HCT116 (cell line): Measurements from ENCODE around the gene MTOR. TPM values are rescaled to one million over a fixed set of nuclear protein-coding genes. Genes with fewer than 3 reads are reported as not detected.

Source experiments
- ATAC-seq: fragments of 200-7000 bp; cut with Tn5 transposase; 2 replicates; pipeline ENCODE4 v1.9.1; 2020; ENCODE audit warnings: mild to moderate bottlenecking, moderate library complexity
- BruUV-seq: library from RNA; stranded (reverse); fragments of 400-500 nt; replicated peaks from 2 replicates; lab custom pipeline; 2021; lab: Mats Ljungman, UMichigan
- CTCF ChIA-PET: fragments of 300-600 bp; sonication (Branson Sonifier 250); formaldehyde crosslinking; loops from one replicate; lab custom pipeline; 2021; ENCODE audit warnings: antibody characterized with exemption; lab: Charles Lee
- POLR2A ChIA-PET: fragments of 300-600, 350-600 bp; sonication (Branson Sonifier 250); formaldehyde crosslinking; loops from one replicate; lab custom pipeline; 2021; ENCODE audit warnings: antibody characterized with exemption; lab: Charles Lee
- RAD21 ChIA-PET, 2 experiments: fragments of 300-600 bp; sonication (Branson Sonifier 250); formaldehyde crosslinking; loops; one replicate each; lab custom pipeline; 2023; ENCODE audit warnings: low total read pairs in 2 of 2; ENCODE audit not compliant: uncharacterized antibody in 2 of 2, unreplicated experiment in 2 of 2, low non-redundant PET in 1 of 2; lab: Charles Lee
- DNase-seq: peaks from one replicate; pipeline ENCODE4 v3.0.0-alpha.2; 2010; ENCODE audit warnings: low read depth, low spot score
- H2AFZ ChIP-seq: fragments of 200-600 bp; shearing (Covaris generic), sonication (generic); 2 replicates; pipeline ENCODE4 v1.6.1; 2017; ENCODE audit warnings: low read depth, mixed run types, mixed read lengths, antibody characterized with exemption, low read length; ENCODE audit not compliant: poor library complexity, severe bottlenecking
- H3K27ac ChIP-seq: 2 replicates; pipeline ENCODE4 v1.5.1; 2012; ENCODE audit warnings: low read depth, low read length
- H3K27me3 ChIP-seq: fragments of 200-600 bp; sonication (generic); 2 replicates; pipeline ENCODE4 v1.6.1; 2016; ENCODE audit warnings: mixed run types, low read length, mixed read lengths; ENCODE audit not compliant: insufficient read depth
- H3K36me3 ChIP-seq, 2 experiments: fragments of 200-500 bp in 1 of 2; fragments of 200-600 bp in 1 of 2; sonication (Bioruptor generic) in 1 of 2; sonication (generic) in 1 of 2; 2 replicates each; pipeline versions ENCODE4 v1.5.1 to v1.6.1; 2014 to 2016; ENCODE audit warnings: low read length in 2 of 2, inconsistent platforms in 1 of 2, mixed read lengths in 1 of 2, mixed run types in 1 of 2; ENCODE audit not compliant: insufficient read depth in 2 of 2, control insufficient read depth in 1 of 2
- H3K4me1 ChIP-seq, 2 experiments: fragments of 200-600 bp in 1 of 2; sonication (generic) in 1 of 2; 2 replicates each; pipeline versions ENCODE4 v1.5.1 to v1.6.1; 2012 to 2017; ENCODE audit warnings: low read length in 2 of 2, inconsistent platforms in 1 of 2, mild to moderate bottlenecking in 1 of 2, mixed read lengths in 1 of 2, mixed run types in 1 of 2, moderate library complexity in 1 of 2; ENCODE audit not compliant: insufficient read depth in 2 of 2, control insufficient read depth in 1 of 2
- H3K4me2 ChIP-seq: fragments of 200-600 bp; sonication (generic); 2 replicates; pipeline ENCODE4 v1.6.1; 2017; ENCODE audit warnings: mixed run types, low read length, mixed read lengths
- H3K4me3 ChIP-seq, 2 experiments: fragments of 200-600 bp in 1 of 2; sonication (generic) in 1 of 2; replicated peaks in 1 of 2; 2 replicates each; pipeline ENCODE4 v1.5.1; 2011 to 2016; ENCODE audit warnings: low read length in 2 of 2, control low read depth in 1 of 2, low read depth in 1 of 2, mild to moderate bottlenecking in 1 of 2, mixed read lengths in 1 of 2, mixed run types in 1 of 2
- H3K79me2 ChIP-seq: fragments of 200-600 bp; sonication (generic); 2 replicates; pipeline ENCODE4 v1.6.1; 2017; ENCODE audit warnings: mild to moderate bottlenecking, mixed run types, low read length, moderate library complexity, mixed read lengths; ENCODE audit not compliant: insufficient read depth
- H3K9ac ChIP-seq: fragments of 200-600 bp; sonication (generic); 2 replicates; pipeline ENCODE4 v1.6.1; 2016; ENCODE audit warnings: low read length, mixed read lengths
- H3K9me2 ChIP-seq: fragments of 200-600 bp; sonication (generic), shearing (Covaris generic); 2 replicates; pipeline ENCODE4 v1.6.1; 2017; ENCODE audit warnings: mixed run types, mild to moderate bottlenecking, moderate library complexity; ENCODE audit not compliant: insufficient read depth
- H3K9me3 ChIP-seq, 2 experiments: fragments of 200-500 bp in 1 of 2; fragments of 200-600 bp in 1 of 2; sonication (Bioruptor generic) in 1 of 2; sonication (generic) in 1 of 2; 2 replicates each; pipeline ENCODE4 v1.6.1; 2014 to 2017; ENCODE audit warnings: low read length in 2 of 2, mixed read lengths in 2 of 2, inconsistent platforms in 1 of 2, low read depth in 1 of 2, mild to moderate bottlenecking in 1 of 2, mixed run types in 1 of 2, moderate library complexity in 1 of 2; ENCODE audit not compliant: control insufficient read depth in 1 of 2, insufficient read depth in 1 of 2
- H4K20me1 ChIP-seq: fragments of 200-600 bp; sonication (generic), shearing (Covaris generic); 2 replicates; pipeline ENCODE4 v1.6.1; 2017; ENCODE audit warnings: mixed run types, mild to moderate bottlenecking, moderate library complexity; ENCODE audit not compliant: insufficient read depth
- CBX3 ChIP-seq: IDR thresholded peaks from 2 replicates; pipeline ENCODE4 v1.6.1; 2012; ENCODE audit warnings: low read depth
- CEBPB ChIP-seq: IDR thresholded peaks from 2 replicates; pipeline ENCODE4 v1.6.1; 2012; ENCODE audit warnings: low read depth
- EGR1 ChIP-seq: IDR thresholded peaks from 2 replicates; pipeline ENCODE4 v1.6.1; 2012; ENCODE audit warnings: low read depth
- ELF1 ChIP-seq: IDR thresholded peaks from 2 replicates; pipeline ENCODE4 v1.6.1; 2012; ENCODE audit warnings: low read depth, borderline replicate concordance
- EZH2 ChIP-seq: fragments of 200-600 bp; sonication (generic); IDR thresholded peaks from 2 replicates; pipeline ENCODE4 v1.6.1; 2017; ENCODE audit warnings: antibody characterized with exemption, mixed run types
- EZH2phosphoT487 ChIP-seq: fragments of 200-600 bp; IDR thresholded peaks from 2 replicates; pipeline ENCODE4 v1.6.1; 2018; ENCODE audit warnings: antibody characterized with exemption, borderline replicate concordance
- JUND ChIP-seq: IDR thresholded peaks from 2 replicates; pipeline ENCODE4 v1.6.1; 2012
- RAD21 ChIP-seq: IDR thresholded peaks from 2 replicates; pipeline ENCODE4 v1.6.1; 2012; ENCODE audit warnings: low read depth, mild to moderate bottlenecking
- SIN3A ChIP-seq: IDR thresholded peaks from 2 replicates; pipeline ENCODE4 v1.6.1; 2012; ENCODE audit warnings: low read depth
- SP1 ChIP-seq: IDR thresholded peaks from 2 replicates; pipeline ENCODE4 v1.6.1; 2012; ENCODE audit warnings: low read depth
- SRF ChIP-seq: IDR thresholded peaks from 2 replicates; pipeline ENCODE4 v1.6.1; 2012; ENCODE audit warnings: low read depth
- TCF7L2 ChIP-seq: IDR thresholded peaks from 2 replicates; pipeline ENCODE4 v1.7.0; 2011; ENCODE audit warnings: borderline replicate concordance, inconsistent platforms; ENCODE audit not compliant: insufficient read depth, insufficient read length; ENCODE audit errors: extremely low read depth
- YY1 ChIP-seq: IDR thresholded peaks from 2 replicates; pipeline ENCODE4 v1.6.1; 2011; ENCODE audit warnings: low read length, low read depth, moderate library complexity, mild to moderate bottlenecking; ENCODE audit not compliant: insufficient replicate concordance; ENCODE audit errors: extremely low read depth
- ZNF274 ChIP-seq: fragments of 200-500 bp; sonication (Bioruptor generic); IDR thresholded peaks from 2 replicates; pipeline ENCODE4 v1.6.1; 2014; ENCODE audit warnings: mild to moderate bottlenecking, low read depth, low read length, inconsistent platforms
- intact Hi-C: fragments of 100-400 bp; cut with micrococcal nuclease; formaldehyde crosslinking; loops from 2 replicates; pipeline ENCODE4 v1.10.0; 2022
- total RNA-seq: library from RNA; stranded (reverse); gene quantifications from one replicate; pipeline ENCODE4 v1.2.1, GENCODE V29; 2021; ENCODE audit not compliant: unreplicated experiment
- TF ChIP-seq, protein P1 (sequence below), 3 experiments: fragments of 200-600 bp in 1 of 3; sonication (generic) in 1 of 3; IDR thresholded peaks in 2 of 3; conservative IDR thresholded peaks in 1 of 3; 2 replicates each; pipeline ENCODE4 v1.5.1; 2012 to 2017; ENCODE audit warnings: low read depth in 2 of 3, low read length in 2 of 3, antibody characterized with exemption in 1 of 3, borderline replicate concordance in 1 of 3, control low read depth in 1 of 3, mild to moderate bottlenecking in 1 of 3, mixed read lengths in 1 of 3, mixed run types in 1 of 3, moderate library complexity in 1 of 3; ENCODE audit not compliant: insufficient read depth in 1 of 3
- TF ChIP-seq, protein P2 (sequence below): IDR thresholded peaks from 2 replicates; pipeline ENCODE4 v1.6.1; 2012; ENCODE audit warnings: low read depth
- TF ChIP-seq, protein P3 (sequence below): IDR thresholded peaks from 2 replicates; pipeline ENCODE4 v1.6.1; 2012

MTOR gene
- total RNA-seq, 1 experiment from 2014 or later = 42.2 TPM

DNA sequence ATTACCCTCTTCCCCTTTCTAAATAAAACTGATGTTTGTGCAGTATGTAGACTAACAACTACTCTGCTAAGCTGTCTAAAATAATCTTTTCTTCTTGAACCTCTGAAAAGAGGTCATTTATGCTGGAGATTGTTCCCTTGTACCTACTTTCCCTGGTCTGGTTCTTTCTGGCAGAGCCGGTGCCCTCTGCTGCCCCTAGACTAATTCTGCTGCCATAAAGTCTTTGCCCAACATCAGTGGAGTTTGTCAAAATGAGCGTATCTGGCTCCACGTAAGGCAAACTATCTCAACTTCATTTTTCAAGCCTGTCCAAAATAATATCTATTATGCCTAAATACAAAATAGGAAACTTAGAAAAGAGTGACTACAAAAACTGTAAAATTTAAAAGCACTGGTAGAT is 104.1 kb downstream of the MTOR start:
- Histone ChIP-seq H2AFZ (no peak overlapping the region), H3K4me2 (no peak overlapping the region), H3K4me1 (no peaks in the 10 kb centered on the region), H3K9me3 (no peaks in the 10 kb centered on the region), H3K27ac (no peak overlapping the region), H3K4me3 (no peak overlapping the region), H3K79me2 (no peaks in the 10 kb centered on the region), H4K20me1 (no peaks in the 10 kb centered on the region), H3K9me2 (no peaks in the 10 kb centered on the region), H3K27me3 (no peaks in the 10 kb centered on the region), H3K9ac (no peak overlapping the region), H3K36me3 (peaks cover 3% of the 10 kb centered on the region in 2 experiments; a peak in 1 of 4 replicates)
- TF ChIP-seq RAD21 (no peak), TCF7L2 (no peak), CBX3 (no peak), SIN3A (no peak), EZH2 (no peak), CEBPB (no peak), EZH2phosphoT487 (no peak), ELF1 (no peak)
- TF ChIP-seq, protein P1, sequence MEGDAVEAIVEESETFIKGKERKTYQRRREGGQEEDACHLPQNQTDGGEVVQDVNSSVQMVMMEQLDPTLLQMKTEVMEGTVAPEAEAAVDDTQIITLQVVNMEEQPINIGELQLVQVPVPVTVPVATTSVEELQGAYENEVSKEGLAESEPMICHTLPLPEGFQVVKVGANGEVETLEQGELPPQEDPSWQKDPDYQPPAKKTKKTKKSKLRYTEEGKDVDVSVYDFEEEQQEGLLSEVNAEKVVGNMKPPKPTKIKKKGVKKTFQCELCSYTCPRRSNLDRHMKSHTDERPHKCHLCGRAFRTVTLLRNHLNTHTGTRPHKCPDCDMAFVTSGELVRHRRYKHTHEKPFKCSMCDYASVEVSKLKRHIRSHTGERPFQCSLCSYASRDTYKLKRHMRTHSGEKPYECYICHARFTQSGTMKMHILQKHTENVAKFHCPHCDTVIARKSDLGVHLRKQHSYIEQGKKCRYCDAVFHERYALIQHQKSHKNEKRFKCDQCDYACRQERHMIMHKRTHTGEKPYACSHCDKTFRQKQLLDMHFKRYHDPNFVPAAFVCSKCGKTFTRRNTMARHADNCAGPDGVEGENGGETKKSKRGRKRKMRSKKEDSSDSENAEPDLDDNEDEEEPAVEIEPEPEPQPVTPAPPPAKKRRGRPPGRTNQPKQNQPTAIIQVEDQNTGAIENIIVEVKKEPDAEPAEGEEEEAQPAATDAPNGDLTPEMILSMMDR (IDR thresholded peaks at IDR 0.05 in 2 of 3, conservative IDR thresholded peaks at IDR 0.05 in 1 of 3; ENCODE audit: borderline replicate concordance in 1 of 3, insufficient read depth in 1 of 3, low read depth in 2 of 3, low read length in 2 of 3) = no peak
- BruUV-seq = no TSS peak
- RAD21 ChIA-PET = no interaction called here
- POLR2A ChIA-PET = interaction anchor here (0.6 kb wide), 1 partner anchor 94 kb away, joined by 3 read pairs; no protein-coding TSS in a partner anchor
- CTCF ChIA-PET = no interaction called here
- ATAC-seq = no peak
- intact Hi-C loops = no loop called here
- no peak for DNase-seq

DNA sequence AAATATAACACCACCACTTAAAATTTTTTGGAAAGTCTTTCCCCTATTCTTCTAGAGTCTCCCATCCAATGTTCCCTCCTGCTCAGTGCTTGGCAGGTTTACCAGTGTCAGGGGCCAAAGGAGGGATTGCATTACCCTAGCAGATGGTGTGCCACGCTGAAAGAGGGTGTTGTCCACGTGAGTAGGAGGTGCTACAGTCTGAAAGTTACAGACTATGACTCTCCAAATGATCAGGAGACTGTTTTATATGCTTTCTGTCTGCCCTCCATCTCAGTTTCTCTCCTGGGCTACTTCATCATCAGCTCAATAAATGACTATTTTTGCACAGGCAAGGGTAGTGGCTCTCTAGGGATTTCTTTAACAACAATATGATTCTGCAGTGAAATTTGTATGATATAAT is 104.5 kb downstream of the MTOR start:
- intact Hi-C loops = no loop called here
- BruUV-seq = no TSS peak
- Histone ChIP-seq H4K20me1 (no peaks in the 10 kb centered on the region), H3K4me2 (no peak overlapping the region), H3K4me3 (no peak overlapping the region), H2AFZ (no peak overlapping the region), H3K4me1 (no peaks in the 10 kb centered on the region), H3K9me2 (no peaks in the 10 kb centered on the region), H3K27ac (no peak overlapping the region), H3K9me3 (no peaks in the 10 kb centered on the region), H3K27me3 (no peaks in the 10 kb centered on the region), H3K36me3 (peaks cover 3% of the 10 kb centered on the region in 2 experiments; a peak in 1 of 4 replicates), H3K9ac (no peak overlapping the region), H3K79me2 (no peaks in the 10 kb centered on the region)
- ChIA-PET RAD21 (no interaction called here), POLR2A (interaction anchor here (0.6 kb wide), 1 partner anchor 94 kb away, joined by 3 read pairs; no protein-coding TSS in a partner anchor), CTCF (no interaction called here)
- ATAC-seq (no peak), DNase-seq (no peak)
- TF ChIP-seq SRF (no peak), TCF7L2 (no peak), EGR1 (no peak), JUND (no peak), CEBPB (no peak), YY1 (no peak), SP1 (no peak), ZNF274 (no peak)
- TF ChIP-seq, protein P2, sequence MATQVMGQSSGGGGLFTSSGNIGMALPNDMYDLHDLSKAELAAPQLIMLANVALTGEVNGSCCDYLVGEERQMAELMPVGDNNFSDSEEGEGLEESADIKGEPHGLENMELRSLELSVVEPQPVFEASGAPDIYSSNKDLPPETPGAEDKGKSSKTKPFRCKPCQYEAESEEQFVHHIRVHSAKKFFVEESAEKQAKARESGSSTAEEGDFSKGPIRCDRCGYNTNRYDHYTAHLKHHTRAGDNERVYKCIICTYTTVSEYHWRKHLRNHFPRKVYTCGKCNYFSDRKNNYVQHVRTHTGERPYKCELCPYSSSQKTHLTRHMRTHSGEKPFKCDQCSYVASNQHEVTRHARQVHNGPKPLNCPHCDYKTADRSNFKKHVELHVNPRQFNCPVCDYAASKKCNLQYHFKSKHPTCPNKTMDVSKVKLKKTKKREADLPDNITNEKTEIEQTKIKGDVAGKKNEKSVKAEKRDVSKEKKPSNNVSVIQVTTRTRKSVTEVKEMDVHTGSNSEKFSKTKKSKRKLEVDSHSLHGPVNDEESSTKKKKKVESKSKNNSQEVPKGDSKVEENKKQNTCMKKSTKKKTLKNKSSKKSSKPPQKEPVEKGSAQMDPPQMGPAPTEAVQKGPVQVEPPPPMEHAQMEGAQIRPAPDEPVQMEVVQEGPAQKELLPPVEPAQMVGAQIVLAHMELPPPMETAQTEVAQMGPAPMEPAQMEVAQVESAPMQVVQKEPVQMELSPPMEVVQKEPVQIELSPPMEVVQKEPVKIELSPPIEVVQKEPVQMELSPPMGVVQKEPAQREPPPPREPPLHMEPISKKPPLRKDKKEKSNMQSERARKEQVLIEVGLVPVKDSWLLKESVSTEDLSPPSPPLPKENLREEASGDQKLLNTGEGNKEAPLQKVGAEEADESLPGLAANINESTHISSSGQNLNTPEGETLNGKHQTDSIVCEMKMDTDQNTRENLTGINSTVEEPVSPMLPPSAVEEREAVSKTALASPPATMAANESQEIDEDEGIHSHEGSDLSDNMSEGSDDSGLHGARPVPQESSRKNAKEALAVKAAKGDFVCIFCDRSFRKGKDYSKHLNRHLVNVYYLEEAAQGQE = no peak
- TF ChIP-seq, protein P3, sequence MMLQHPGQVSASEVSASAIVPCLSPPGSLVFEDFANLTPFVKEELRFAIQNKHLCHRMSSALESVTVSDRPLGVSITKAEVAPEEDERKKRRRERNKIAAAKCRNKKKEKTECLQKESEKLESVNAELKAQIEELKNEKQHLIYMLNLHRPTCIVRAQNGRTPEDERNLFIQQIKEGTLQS = no peak
